Stimulated activated CD8-positive, alpha-beta memory T cell treated with anti-CD3 and anti-CD28 coated beads, Interleukin-7, amount 100 ng/mL, for 48 hours (primary cell): ENCODE data around the gene PLA2G2E.
"Not testable (repeated sequence)": the region's sequence is repeated elsewhere in the genome, so short reads cannot be mapped to it uniquely, and the experiment has no call there.

Experiments used
- DNase-seq, 2 donors: peaks; one replicate each; pipeline ENCODE4 v3.0.0-alpha.2; 2020; ENCODE audit warnings: low read depth in 1 of 2; ENCODE audit errors: extremely low read depth in 1 of 2

Gene PLA2G2E

DNA sequence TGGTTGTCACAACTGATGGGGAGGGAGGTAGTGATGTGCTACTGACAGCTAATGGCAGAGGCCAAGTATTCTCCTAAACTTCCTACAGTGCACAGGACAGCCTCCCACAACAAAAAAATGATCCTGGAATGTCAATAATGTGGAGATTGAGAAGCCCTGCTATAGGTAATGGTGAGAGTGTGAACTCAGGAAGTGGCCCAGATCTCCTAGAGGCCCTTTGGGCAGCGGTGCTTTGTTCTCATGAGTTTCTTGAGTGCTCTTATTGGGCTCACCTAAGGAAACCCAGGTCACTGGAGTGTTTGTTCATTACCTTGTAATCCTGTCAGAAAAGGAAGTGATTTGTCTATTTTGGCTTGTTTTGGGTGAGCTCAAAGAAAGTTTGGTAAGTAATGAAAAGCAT is 35.3 kb downstream of the PLA2G2E start:
- no peak for DNase-seq

GRCh38 chr1:19885821-19886220 is 37.6 kb downstream of the PLA2G2E start:
- DNase-seq, result no peak

- no peak for DNase-seq
These were observed 39.1 kb downstream of the PLA2G2E start for GRCh38 chr1:19884312-19884711.

GRCh38 chr1:19882111-19883071 is 41.0 kb downstream of the PLA2G2E start, which contains the start of gene OTUD3:
TSS of gene OTUD3 (plus strand) at chr1:19882395. CDS start at chr1:19882514, 119 bp downstream.
- DNase-seq, result peak; percentile 86 to 91

GRCh38 chr1:19880841-19881240 is 42.6 kb downstream of the PLA2G2E start:
- DNase-seq, result not testable (repeated sequence)

- no peak for DNase-seq
These were observed 43.8 kb downstream of the PLA2G2E start for GRCh38 chr1:19879661-19880060.

- no peak for DNase-seq
These were observed 44.2 kb downstream of the PLA2G2E start for GRCh38 chr1:19879227-19879626.

DNA sequence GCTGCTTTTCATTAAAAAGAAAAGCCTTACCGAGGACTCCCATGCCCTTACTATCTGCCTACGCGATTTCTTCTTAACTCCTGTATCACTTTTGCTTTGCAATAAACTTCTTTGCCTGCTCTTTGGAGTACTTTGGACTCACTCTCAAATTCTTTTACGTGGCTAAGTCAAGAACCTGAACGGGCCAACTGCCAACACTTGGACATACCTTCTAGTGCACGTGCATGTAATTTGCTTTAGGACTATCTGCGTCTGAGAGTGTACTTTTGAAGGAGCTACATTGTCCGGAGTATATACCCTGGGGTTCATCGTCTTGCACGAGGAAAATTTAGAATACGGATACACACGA is 44.8 kb downstream of the PLA2G2E start:
- no peak for DNase-seq

GRCh38 chr1:19877821-19878636 is 45.4 kb downstream of the PLA2G2E start:
- DNase-seq, result no peak

- DNase-seq, result no peak
These were observed 46.2 kb downstream of the PLA2G2E start for GRCh38 chr1:19877181-19877750.

DNA sequence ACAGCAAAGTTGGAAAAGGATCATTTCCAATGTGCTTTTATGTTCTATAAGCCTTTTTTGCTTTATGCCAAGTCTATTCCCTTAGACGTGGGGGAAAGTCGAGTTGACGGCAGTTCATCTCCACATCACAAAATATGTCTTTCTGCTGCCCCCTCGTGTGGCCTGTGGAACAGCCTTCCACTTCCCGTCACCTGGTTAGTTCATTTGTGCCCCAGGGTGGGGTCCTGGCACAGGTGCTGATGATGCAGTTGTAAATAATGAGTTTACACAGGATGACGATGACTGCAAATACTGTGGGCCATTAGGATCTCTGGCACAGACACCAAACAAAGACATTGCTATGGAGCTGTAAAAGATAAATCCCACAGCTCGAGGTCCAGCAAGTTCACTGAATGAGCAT is 51.2 kb downstream of the PLA2G2E start:
- no peak for DNase-seq
